H1 (cell line): ENCODE data around the gene CBARP. TPM values are rescaled to one million over a fixed set of nuclear protein-coding genes. Genes with fewer than 3 reads are reported as not detected.

Experiments used
- CTCF ChIP-seq, 3 experiments: IDR thresholded peaks; 1 replicate in 2 of 3; 2 replicates in 1 of 3; pipeline versions ENCODE4 v1.5.1 to v1.6.1; 2011; ENCODE audit warnings: low read length in 3 of 3, mild to moderate bottlenecking in 3 of 3, inconsistent platforms in 2 of 3, low read depth in 1 of 3, moderate library complexity in 1 of 3; ENCODE audit not compliant: insufficient read depth in 1 of 3; ENCODE audit errors: control extremely low read depth in 1 of 3
- RAD21 ChIP-seq, 2 experiments: IDR thresholded peaks in 1 of 2; conservative IDR thresholded peaks in 1 of 2; 2 replicates each; pipeline ENCODE4 v1.6.1; 2011; ENCODE audit warnings: low read depth in 2 of 2, low read length in 2 of 2, improper control_type of control experiment in 1 of 2, inconsistent platforms in 1 of 2, mild to moderate bottlenecking in 1 of 2, moderate library complexity in 1 of 2
- polyA plus RNA-seq, 7 experiments: library from polyadenylated mRNA; depleted of rRNA in 3 of 7; stranded (reverse) in 5 of 7; unstranded in 2 of 7; fragments of >200 nt in 5 of 7; fragments of 200-250 nt in 2 of 7; gene quantifications; 1 replicate in 5 of 7; 2 replicates in 1 of 7; 4 replicates in 1 of 7; pipeline versions ENCODE4 v1.2.1 to v1.2.3, GENCODE V29; 2011 to 2013; ENCODE audit warnings: missing spikeins in 2 of 7, mixed read lengths in 2 of 7
- total RNA-seq: library from RNA; stranded (reverse); fragmentation: NEBNext Ultra II Directional; extraction: Animal tissue kit (Norgen Biotek cat#: 25700); gene quantifications from 2 replicates; pipeline ENCODE4 v1.2.1, GENCODE V29; 2021

The CBARP gene
- total and polyA plus RNA-seq, 2 of the 8 experiments (the other 6 are each of a cell fraction or from before 2014, with no cell fraction given) = 4.9 to 14.7 TPM

GRCh38 chr19:1243768-1244692 is 6.2 kb upstream of the CBARP start (continued):
- TF ChIP-seq CTCF (IDR thresholded peaks at IDR 0.05; ENCODE audit: control extremely low read depth in 1 of 3, insufficient read depth in 1 of 3, low read depth in 1 of 3, low read length in 3 of 3) (peak; percentile 86 to 95 (median 94)), RAD21 (IDR thresholded peaks at IDR 0.05 in 1 of 2, conservative IDR thresholded peaks at IDR 0.05 in 1 of 2; ENCODE audit: low read depth in 2 of 2, low read length in 2 of 2) (peak; percentile 86 to 87)
